Measurements from ENCODE around the gene PDZD4.

PDZD4 gene

DNA sequence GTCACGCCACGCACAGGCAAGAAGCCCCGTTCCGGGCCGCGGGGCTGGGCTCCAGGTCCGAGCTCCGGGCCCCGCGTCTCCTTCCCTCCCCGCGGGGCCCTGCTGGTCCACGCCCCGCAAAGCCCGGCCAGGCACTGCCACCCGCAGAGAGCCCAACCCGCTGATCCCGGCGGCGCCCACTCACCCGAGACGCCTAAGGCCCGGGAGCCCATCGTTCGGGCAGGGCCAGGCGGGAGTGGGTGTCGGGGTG lies 870 bp downstream of the PDZD4 start:
- Histone ChIP-seq H3K9me3 (ENCODE audit: severe bottlenecking) (peaks cover 8% of the 10 kb centered on the region), H3K27ac (no peak overlapping the region), H3K36me3 (no peaks in the 10 kb centered on the region; the same call in 1 of the 2 replicates), H3K27me3 (ENCODE audit: insufficient read depth, low read depth, severe bottlenecking) (peaks cover 26% of the 10 kb centered on the region), H3K4me3 (ENCODE audit: low read depth, low read length) (peak overlapping the region; percentile 66)
- TF ChIP-seq, protein P1, sequence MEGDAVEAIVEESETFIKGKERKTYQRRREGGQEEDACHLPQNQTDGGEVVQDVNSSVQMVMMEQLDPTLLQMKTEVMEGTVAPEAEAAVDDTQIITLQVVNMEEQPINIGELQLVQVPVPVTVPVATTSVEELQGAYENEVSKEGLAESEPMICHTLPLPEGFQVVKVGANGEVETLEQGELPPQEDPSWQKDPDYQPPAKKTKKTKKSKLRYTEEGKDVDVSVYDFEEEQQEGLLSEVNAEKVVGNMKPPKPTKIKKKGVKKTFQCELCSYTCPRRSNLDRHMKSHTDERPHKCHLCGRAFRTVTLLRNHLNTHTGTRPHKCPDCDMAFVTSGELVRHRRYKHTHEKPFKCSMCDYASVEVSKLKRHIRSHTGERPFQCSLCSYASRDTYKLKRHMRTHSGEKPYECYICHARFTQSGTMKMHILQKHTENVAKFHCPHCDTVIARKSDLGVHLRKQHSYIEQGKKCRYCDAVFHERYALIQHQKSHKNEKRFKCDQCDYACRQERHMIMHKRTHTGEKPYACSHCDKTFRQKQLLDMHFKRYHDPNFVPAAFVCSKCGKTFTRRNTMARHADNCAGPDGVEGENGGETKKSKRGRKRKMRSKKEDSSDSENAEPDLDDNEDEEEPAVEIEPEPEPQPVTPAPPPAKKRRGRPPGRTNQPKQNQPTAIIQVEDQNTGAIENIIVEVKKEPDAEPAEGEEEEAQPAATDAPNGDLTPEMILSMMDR (IDR thresholded peaks at IDR 0.05; ENCODE audit: low read depth, low read length) = no peak
- no peak for DNase-seq

DNA sequence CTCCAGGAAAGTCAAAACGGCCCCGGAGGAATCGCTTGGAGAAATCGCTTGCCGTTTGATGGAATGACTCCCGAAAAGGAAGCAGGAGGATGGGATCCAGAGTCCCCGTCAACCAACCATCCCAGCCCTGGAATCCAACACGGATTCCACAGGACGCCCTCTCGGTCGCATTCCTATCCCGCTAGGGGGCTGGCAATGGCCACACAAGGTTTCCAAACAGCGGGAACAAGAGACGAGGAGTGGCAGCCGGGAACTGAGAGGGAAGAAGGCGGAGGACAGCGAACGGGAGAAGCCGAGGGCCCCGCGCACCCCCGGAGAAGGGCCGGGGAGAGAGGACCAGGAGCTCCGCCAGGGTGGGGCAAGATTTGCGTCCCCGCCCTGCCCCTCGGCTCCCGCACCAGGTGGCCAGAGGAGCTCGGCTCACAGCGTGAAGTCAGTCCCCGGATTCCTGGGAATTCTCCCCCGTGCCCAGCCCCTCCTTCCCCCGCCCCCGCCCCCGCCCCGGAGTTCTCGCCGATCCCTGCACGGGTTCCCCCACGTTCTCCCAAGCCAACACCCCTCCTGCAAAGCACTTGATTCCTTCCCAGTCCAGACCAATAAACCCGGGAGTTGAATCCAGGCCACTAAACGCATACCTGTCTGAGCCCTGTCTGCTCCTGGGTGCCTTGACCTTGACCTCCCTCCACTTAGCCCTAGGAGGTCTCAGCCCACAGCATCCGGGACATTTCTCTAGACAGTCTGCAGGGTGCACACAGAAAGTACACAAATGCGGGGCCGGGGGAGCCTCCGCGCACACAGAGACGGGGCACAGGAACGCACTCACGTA lies 1.4 kb downstream of the PDZD4 start:
- peaks cover 8% of the 10 kb centered on the region for H3K9me3 ChIP-seq (ENCODE audit: severe bottlenecking)
- H3K27ac ChIP-seq = no peak overlapping the region
- peak overlapping the region; percentile 66 for H3K4me3 ChIP-seq (ENCODE audit: low read depth, low read length)
- H3K27me3 ChIP-seq (ENCODE audit: insufficient read depth, low read depth, severe bottlenecking) = peaks cover 26% of the 10 kb centered on the region
- TF ChIP-seq, protein P1 (IDR thresholded peaks at IDR 0.05; ENCODE audit: low read depth, low read length) = 0 out of 2 replicates have a peak, but pooled peaks have one; percentile 13
- no peaks in the 10 kb centered on the region; the same call in 1 of the 2 replicates for H3K36me3 ChIP-seq
- DNase-seq = peak; percentile 47

DNA sequence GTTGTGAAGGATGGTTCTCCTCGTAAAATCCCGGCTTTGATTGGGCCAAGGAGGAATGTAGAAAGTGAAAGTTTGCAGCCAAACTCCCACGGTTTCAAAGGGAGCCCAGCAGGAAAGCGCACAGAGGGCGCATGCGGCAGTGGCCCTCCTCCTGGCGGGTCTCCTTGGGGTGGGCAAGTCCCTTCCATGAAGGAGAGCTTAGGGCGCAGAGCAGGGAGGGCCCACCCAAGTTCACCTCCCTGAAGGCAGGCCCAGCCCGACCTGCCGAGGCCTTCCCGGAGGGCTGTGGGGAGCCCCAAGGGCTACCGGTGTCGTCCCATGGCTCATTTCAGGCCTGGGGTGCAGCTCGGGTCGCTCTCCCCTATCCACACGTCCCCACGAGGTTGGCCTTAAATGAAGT lies 2.0 kb downstream of the PDZD4 start:
- no peaks in the 10 kb centered on the region; the same call in 1 of the 2 replicates for H3K36me3 ChIP-seq
- H3K4me3 ChIP-seq (ENCODE audit: low read depth, low read length) = no peak overlapping the region
- H3K9me3 ChIP-seq (ENCODE audit: severe bottlenecking) = peaks cover 8% of the 10 kb centered on the region
- H3K27me3 ChIP-seq (ENCODE audit: insufficient read depth, low read depth, severe bottlenecking) = peaks cover 26% of the 10 kb centered on the region
- DNase-seq = no peak
- TF ChIP-seq, protein P1 (IDR thresholded peaks at IDR 0.05; ENCODE audit: low read depth, low read length) = no peak
- H3K27ac ChIP-seq = no peak overlapping the region

DNA sequence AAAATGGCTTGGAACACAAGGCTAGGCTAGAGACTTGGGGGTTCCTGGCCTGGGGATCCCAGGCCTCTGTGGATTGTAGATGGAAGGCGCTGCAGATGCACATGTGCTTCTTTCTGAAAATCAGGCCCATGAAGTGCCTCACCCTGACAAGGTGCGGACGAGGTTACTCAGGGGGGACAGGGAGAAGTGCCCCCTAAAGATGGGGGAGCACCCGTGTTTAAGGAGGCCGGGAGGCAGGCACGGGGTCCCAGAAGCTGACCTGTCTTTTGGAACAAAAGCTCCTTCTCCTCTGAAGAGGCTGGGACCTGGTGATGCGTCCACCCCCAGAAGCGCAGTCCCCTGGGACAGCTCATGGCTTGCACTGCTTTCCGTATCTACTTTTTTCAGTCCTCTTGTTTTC lies 2.4 kb downstream of the PDZD4 start:
- DNase-seq = no peak
- peaks cover 26% of the 10 kb centered on the region for H3K27me3 ChIP-seq (ENCODE audit: insufficient read depth, low read depth, severe bottlenecking)

DNA sequence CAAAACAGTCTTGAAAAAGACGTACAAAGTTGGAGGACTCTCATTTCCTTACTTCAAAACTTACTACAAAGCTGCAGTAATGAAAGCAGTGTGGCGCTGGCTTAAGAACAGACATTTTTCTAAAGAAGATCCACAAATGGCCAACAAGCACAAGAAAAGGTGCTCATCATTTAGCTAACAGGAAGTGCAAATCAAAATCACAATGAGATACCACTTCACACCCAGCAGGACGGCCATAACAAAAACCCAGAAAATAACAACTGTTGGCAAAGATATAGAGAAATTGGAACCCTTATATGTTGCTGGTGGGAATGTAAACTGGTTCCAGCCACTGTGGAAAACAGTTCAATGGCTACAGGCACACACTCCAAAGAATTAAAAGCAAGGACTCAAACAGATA lies 3.3 kb downstream of the PDZD4 start:
- H3K27me3 ChIP-seq (ENCODE audit: insufficient read depth, low read depth, severe bottlenecking) = peaks cover 21% of the 10 kb centered on the region
- no peak for DNase-seq
- H3K27ac ChIP-seq = no peak overlapping the region
- peaks cover 2% of the 10 kb centered on the region for H3K9me3 ChIP-seq (ENCODE audit: severe bottlenecking)
- TF ChIP-seq, protein P1 (IDR thresholded peaks at IDR 0.05; ENCODE audit: low read depth, low read length) = no peak
- no peaks in the 10 kb centered on the region; the same call in 1 of the 2 replicates for H3K36me3 ChIP-seq
- no peak overlapping the region for H3K4me3 ChIP-seq (ENCODE audit: low read depth, low read length)

More for the DNA sequence above, 2.4 kb downstream of the PDZD4 start:
- Histone ChIP-seq H3K27ac (no peak overlapping the region), H3K9me3 (ENCODE audit: severe bottlenecking) (peaks cover 8% of the 10 kb centered on the region), H3K4me3 (ENCODE audit: low read depth, low read length) (no peak overlapping the region), H3K36me3 (no peaks in the 10 kb centered on the region; the same call in 1 of the 2 replicates)
- TF ChIP-seq, protein P1 (IDR thresholded peaks at IDR 0.05; ENCODE audit: low read depth, low read length) = no peak
